OCI-LY3 (cell line): ENCODE measurements around the gene TANGO6.

Source experiments
- H2AFZ ChIP-seq: fragments of 200-600, 300-600 bp; shearing (Covaris generic); 2 replicates; pipeline ENCODE4 v1.6.0; 2014; ENCODE audit warnings: antibody characterized with exemption, low read depth, low read length
- H3K27ac ChIP-seq: fragments of 200-600, 300-600 bp; sonication (generic); 2 replicates; pipeline ENCODE4 v1.5.1; 2014; ENCODE audit warnings: mild to moderate bottlenecking, low read length, moderate library complexity, mixed read lengths
- H3K27me3 ChIP-seq: fragments of 200-600, 300-600 bp; sonication (generic); 2 replicates; pipeline ENCODE4 v1.6.1; 2014; ENCODE audit warnings: low read depth, low read length, mixed read lengths
- H3K36me3 ChIP-seq: fragments of 200-600, 300-600 bp; sonication (generic); replicated peaks from 2 replicates; pipeline ENCODE3; 2014; ENCODE audit warnings: low read depth, low read length, mixed read lengths
- H3K4me1 ChIP-seq: fragments of 300-600, 200-600 bp; sonication (generic); 2 replicates; pipeline ENCODE4 v1.6.1; 2014; ENCODE audit warnings: low read length, mixed read lengths
- H3K4me2 ChIP-seq: fragments of 200-600, 300-600 bp; sonication (generic); 2 replicates; pipeline ENCODE4 v1.6.1; 2014; ENCODE audit warnings: low read length, mixed read lengths
- H3K4me3 ChIP-seq: fragments of 300-600, 200-600 bp; sonication (generic); 2 replicates; pipeline ENCODE4 v1.5.1; 2014; ENCODE audit warnings: antibody characterized with exemption, mild to moderate bottlenecking, low read length, moderate library complexity
- H3K79me2 ChIP-seq: fragments of 300-600, 200-600 bp; shearing (Covaris generic); 2 replicates; pipeline ENCODE4 v1.6.1; 2014; ENCODE audit warnings: mild to moderate bottlenecking, low read length, mixed read lengths
- H3K9ac ChIP-seq: fragments of 300-600, 200-600 bp; shearing (Covaris generic); 2 replicates; pipeline ENCODE4 v1.6.0; 2014; ENCODE audit warnings: mild to moderate bottlenecking, low read length, moderate library complexity
- H3K9me3 ChIP-seq: fragments of 200-600, 300-600 bp; shearing (Covaris generic); 2 replicates; pipeline ENCODE4 v1.6.1; 2014; ENCODE audit warnings: low read length, mixed read lengths; ENCODE audit not compliant: insufficient read depth
- H4K20me1 ChIP-seq: fragments of 200-600, 300-600 bp; sonication (generic); 2 replicates; pipeline ENCODE4 v1.6.1; 2016; ENCODE audit warnings: low read length, mixed read lengths; ENCODE audit not compliant: insufficient read depth
- CTCF ChIP-seq: fragments of 200-600, 300-600 bp; sonication (generic); IDR thresholded peaks from 2 replicates; pipeline ENCODE4 v1.5.1; 2014; ENCODE audit warnings: antibody characterized with exemption, low read length, low read depth
- EZH2phosphoT487 ChIP-seq: fragments of 200-600 bp; shearing (Covaris generic); IDR thresholded peaks from 2 replicates; pipeline ENCODE4 v1.6.1; 2018; ENCODE audit warnings: antibody characterized with exemption, mixed run types, low read depth

Gene TANGO6

GRCh38 chr16:69114976-69115355, 271.6 kb downstream of the TANGO6 start:
- TF ChIP-seq EZH2phosphoT487 (no peak), CTCF (no peak)
- Histone ChIP-seq H3K4me2 (no peak overlapping the region), H3K4me3 (no peak overlapping the region), H4K20me1 (peaks cover 22% of the 10 kb centered on the region), H2AFZ (no peak overlapping the region), H3K4me1 (no peaks in the 10 kb centered on the region), H3K27me3 (no peaks in the 10 kb centered on the region), H3K79me2 (no peaks in the 10 kb centered on the region), H3K9ac (no peak overlapping the region), H3K9me3 (no peaks in the 10 kb centered on the region), H3K27ac (no peak overlapping the region), H3K36me3 (peaks cover 17% of the 10 kb centered on the region)

- Histone ChIP-seq H3K27ac (no peak overlapping the region), H4K20me1 (peaks cover 22% of the 10 kb centered on the region), H3K4me1 (no peaks in the 10 kb centered on the region), H3K27me3 (no peaks in the 10 kb centered on the region), H3K79me2 (no peaks in the 10 kb centered on the region), H3K9ac (no peak overlapping the region), H3K4me3 (no peak overlapping the region), H3K9me3 (no peaks in the 10 kb centered on the region), H3K4me2 (no peak overlapping the region), H2AFZ (no peak overlapping the region), H3K36me3 (peaks cover 18% of the 10 kb centered on the region)
- no peak for TF ChIP-seq CTCF
- no peak for TF ChIP-seq EZH2phosphoT487
These were observed 272.0 kb downstream of the TANGO6 start for GRCh38 chr16:69115361-69115760.

- Histone ChIP-seq H3K79me2 (no peaks in the 10 kb centered on the region), H3K27ac (no peak overlapping the region), H3K4me2 (no peak overlapping the region), H3K9me3 (no peaks in the 10 kb centered on the region), H3K4me1 (no peaks in the 10 kb centered on the region), H3K27me3 (no peaks in the 10 kb centered on the region), H3K9ac (no peak overlapping the region), H3K36me3 (peaks cover 19% of the 10 kb centered on the region), H4K20me1 (peaks cover 22% of the 10 kb centered on the region), H2AFZ (no peak overlapping the region), H3K4me3 (no peak overlapping the region)
- TF ChIP-seq CTCF: no peak
- TF ChIP-seq EZH2phosphoT487: no peak
These were observed 272.5 kb downstream of the TANGO6 start for GRCh38 chr16:69115837-69116236.

- H3K9me3 ChIP-seq: no peaks in the 10 kb centered on the region
- no peak overlapping the region for H2AFZ ChIP-seq
- no peak overlapping the region for H3K27ac ChIP-seq
- no peaks in the 10 kb centered on the region for H3K27me3 ChIP-seq
- TF ChIP-seq CTCF (no peak), EZH2phosphoT487 (no peak)
- H3K9ac ChIP-seq: no peak overlapping the region
- no peaks in the 10 kb centered on the region for H3K79me2 ChIP-seq
- no peak overlapping the region for H3K4me2 ChIP-seq
- H3K4me1 ChIP-seq: no peaks in the 10 kb centered on the region
- no peak overlapping the region for H3K4me3 ChIP-seq
- peaks cover 23% of the 10 kb centered on the region for H3K36me3 ChIP-seq
- H4K20me1 ChIP-seq: peaks cover 22% of the 10 kb centered on the region
These were observed 273.0 kb downstream of the TANGO6 start for GRCh38 chr16:69116256-69116875.
